Common myeloid progenitor, CD34-positive (primary cell): ENCODE results near the gene CDH4.
"Not testable (repeated sequence)": the region's sequence is repeated elsewhere in the genome, so short reads cannot be mapped to it uniquely, and the experiment has no call there.

ENCODE experiments used
- CTCF ChIA-PET: fragments of 350-600 bp; sonication (Branson Sonifier 250); formaldehyde crosslinking; loops from one replicate; lab custom pipeline; 2021; ENCODE audit warnings: antibody characterized with exemption; lab: Charles Lee
- POLR2A ChIA-PET: fragments of 350-600 bp; sonication (Branson Sonifier 250); formaldehyde crosslinking; loops from one replicate; lab custom pipeline; 2021; ENCODE audit warnings: antibody characterized with exemption; lab: Charles Lee
- DNase-seq, 3 donors: peaks; one replicate each; pipeline versions ENCODE4 v3.0.0 to v3.0.0-alpha.2; 2013
- H3K27ac ChIP-seq, 2 experiments: 1 replicate in 1 of 2; 2 replicates in 1 of 2; pipeline ENCODE4 v1.7.0; 2013; ENCODE audit warnings: inconsistent platforms in 2 of 2, low read length in 2 of 2, mild to moderate bottlenecking in 2 of 2, low read depth in 1 of 2, moderate library complexity in 1 of 2; ENCODE audit not compliant: severe bottlenecking in 2 of 2, insufficient read depth in 1 of 2, poor library complexity in 1 of 2
- H3K27me3 ChIP-seq, 5 experiments: replicated peaks in 2 of 5; 1 replicate in 3 of 5; 2 replicates in 2 of 5; pipeline versions ENCODE4 v1.6.1 to v1.7.0; 2013; ENCODE audit warnings: low read length in 4 of 5, mild to moderate bottlenecking in 2 of 5, moderate library complexity in 2 of 5, inconsistent platforms in 1 of 5; ENCODE audit not compliant: insufficient read depth in 5 of 5, control insufficient read depth in 4 of 5
- H3K36me3 ChIP-seq, 4 experiments: 1 replicate in 2 of 4; 2 replicates in 2 of 4; pipeline versions ENCODE4 v1.6.1 to v1.7.0; 2013; ENCODE audit warnings: low read length in 3 of 4, control low read depth in 1 of 4, mild to moderate bottlenecking in 1 of 4; ENCODE audit not compliant: control insufficient read depth in 4 of 4, insufficient read depth in 4 of 4
- H3K4me1 ChIP-seq, 4 experiments: 1 replicate in 3 of 4; 2 replicates in 1 of 4; pipeline versions ENCODE4 v1.6.1 to v1.7.1; 2013; ENCODE audit warnings: low read length in 3 of 4, mild to moderate bottlenecking in 3 of 4, control low read depth in 1 of 4, inconsistent platforms in 1 of 4, moderate library complexity in 1 of 4; ENCODE audit not compliant: control insufficient read depth in 4 of 4, insufficient read depth in 4 of 4; ENCODE audit errors: control extremely low read depth in 1 of 4
- H3K4me3 ChIP-seq, 7 experiments: 1 replicate in 4 of 7; 2 replicates in 3 of 7; pipeline versions ENCODE4 v1.5.1 to v1.7.0; 2013; ENCODE audit warnings: mild to moderate bottlenecking in 7 of 7, low read length in 6 of 7, moderate library complexity in 6 of 7, inconsistent platforms in 2 of 7, low read depth in 2 of 7, control low read depth in 1 of 7; ENCODE audit not compliant: insufficient read depth in 4 of 7, control insufficient read depth in 1 of 7; ENCODE audit errors: extremely low read depth in 1 of 7
- H3K9me3 ChIP-seq, 5 experiments: 1 replicate in 4 of 5; 2 replicates in 1 of 5; pipeline versions ENCODE4 v1.6.1 to v1.7.1; 2013; ENCODE audit warnings: low read length in 4 of 5, mild to moderate bottlenecking in 2 of 5, inconsistent platforms in 1 of 5, low read depth in 1 of 5, moderate library complexity in 1 of 5; ENCODE audit not compliant: control insufficient read depth in 4 of 5, insufficient read depth in 2 of 5; ENCODE audit errors: control extremely low read depth in 1 of 5
- WGBS: methylation state at CpG from one replicate; pipeline ENCODE4 v1.1.5; 2013; ENCODE audit not compliant: insufficient coverage; 5-methylcytosine and 5-hydroxymethylcytosine counted together

The CDH4 gene

GRCh38 chr20:61968036-61968810, 716.2 kb downstream of the CDH4 start:
- ChIA-PET CTCF (no interaction called here), POLR2A (no interaction called here)
- peaks cover 0 to 14% (median 3%) of the 10 kb centered on the region in 5 experiments for H3K9me3 ChIP-seq
- H3K4me3 ChIP-seq = no peak overlapping the region
- no peak for DNase-seq
- H3K27me3 ChIP-seq = peaks cover 0 to 39% (median 12%) of the 10 kb centered on the region in 5 experiments
- peaks cover 3 to 12% (median 12%) of the 10 kb centered on the region in 4 experiments for H3K36me3 ChIP-seq
- H3K27ac ChIP-seq = no peak overlapping the region
- H3K4me1 ChIP-seq = no peaks in the 10 kb centered on the region
- WGBS = 90% methylated on average over 18 of the region's 22 CpGs

DNA sequence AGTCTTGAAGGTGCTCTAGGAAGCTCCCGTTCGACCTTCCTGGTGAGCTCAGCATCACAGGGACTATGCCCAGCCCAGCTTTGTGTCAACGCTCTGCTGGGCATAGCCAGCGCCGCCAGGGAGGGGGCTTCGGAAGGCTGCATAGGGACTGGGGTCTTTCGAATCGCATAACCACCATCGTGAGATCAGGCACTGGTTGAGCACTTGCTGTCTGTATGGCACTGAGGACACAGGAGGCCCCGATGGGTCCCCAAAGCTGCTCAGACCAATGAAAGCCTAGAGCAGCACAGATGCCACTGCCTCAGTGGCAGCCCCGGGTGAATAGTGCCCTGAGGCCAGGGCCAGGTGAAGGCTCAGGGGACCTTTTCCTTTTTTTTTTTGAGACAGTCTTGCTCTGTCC, 716.9 kb downstream of the CDH4 start:
- CTCF ChIA-PET = no interaction called here
- H3K27me3 ChIP-seq = peaks cover 0 to 32% (median 12%) of the 10 kb centered on the region in 5 experiments
- peaks cover 5 to 19% (median 19%) of the 10 kb centered on the region in 4 experiments for H3K36me3 ChIP-seq
- H3K4me1 ChIP-seq = no peaks in the 10 kb centered on the region
- peaks cover 0 to 17% (median 3%) of the 10 kb centered on the region in 5 experiments for H3K9me3 ChIP-seq
- no peak overlapping the region for H3K4me3 ChIP-seq
- POLR2A ChIA-PET = no interaction called here
- H3K27ac ChIP-seq = no peak overlapping the region
- 90% methylated on average over 11 of the region's 11 CpGs for WGBS
- no peak for DNase-seq

- H3K27ac ChIP-seq = no peak overlapping the region
- no peak for DNase-seq
- H3K9me3 ChIP-seq = peaks cover 0 to 20% (median 3%) of the 10 kb centered on the region in 5 experiments
- H3K4me3 ChIP-seq = no peak overlapping the region
- peaks cover 0 to 24% (median 7%) of the 10 kb centered on the region in 5 experiments for H3K27me3 ChIP-seq
- H3K36me3 ChIP-seq = peaks cover 10 to 27% (median 26%) of the 10 kb centered on the region in 4 experiments
- 98% methylated on average over 11 of the region's 27 CpGs for WGBS
- POLR2A ChIA-PET = no interaction called here
- no peaks in the 10 kb centered on the region for H3K4me1 ChIP-seq
- CTCF ChIA-PET = no interaction called here
Observed at GRCh38 chr20:61969806-61970205, 717.7 kb downstream of the CDH4 start.

GRCh38 chr20:61970357-61970756, 718.3 kb downstream of the CDH4 start:
- ChIA-PET POLR2A (interaction anchor here (0.6 kb wide), 1 partner anchor 1718 kb away, joined by 3 read pairs; no protein-coding TSS in a partner anchor), CTCF (no interaction called here)
- H3K27me3 ChIP-seq = peaks cover 0 to 18% (median 2%) of the 10 kb centered on the region in 5 experiments
- peaks cover 0 to 20% (median 3%) of the 10 kb centered on the region in 5 experiments for H3K9me3 ChIP-seq
- H3K36me3 ChIP-seq = peaks cover 11 to 29% (median 26%) of the 10 kb centered on the region in 4 experiments
- no peak overlapping the region for H3K27ac ChIP-seq
- no peaks in the 10 kb centered on the region for H3K4me1 ChIP-seq
- 96% methylated on average over 7 of the region's 14 CpGs for WGBS
- DNase-seq = no peak
- H3K4me3 ChIP-seq = no peak overlapping the region

GRCh38 chr20:61971595-61971994, 719.5 kb downstream of the CDH4 start:
- 97% methylated on average over 9 of the region's 13 CpGs for WGBS

DNA sequence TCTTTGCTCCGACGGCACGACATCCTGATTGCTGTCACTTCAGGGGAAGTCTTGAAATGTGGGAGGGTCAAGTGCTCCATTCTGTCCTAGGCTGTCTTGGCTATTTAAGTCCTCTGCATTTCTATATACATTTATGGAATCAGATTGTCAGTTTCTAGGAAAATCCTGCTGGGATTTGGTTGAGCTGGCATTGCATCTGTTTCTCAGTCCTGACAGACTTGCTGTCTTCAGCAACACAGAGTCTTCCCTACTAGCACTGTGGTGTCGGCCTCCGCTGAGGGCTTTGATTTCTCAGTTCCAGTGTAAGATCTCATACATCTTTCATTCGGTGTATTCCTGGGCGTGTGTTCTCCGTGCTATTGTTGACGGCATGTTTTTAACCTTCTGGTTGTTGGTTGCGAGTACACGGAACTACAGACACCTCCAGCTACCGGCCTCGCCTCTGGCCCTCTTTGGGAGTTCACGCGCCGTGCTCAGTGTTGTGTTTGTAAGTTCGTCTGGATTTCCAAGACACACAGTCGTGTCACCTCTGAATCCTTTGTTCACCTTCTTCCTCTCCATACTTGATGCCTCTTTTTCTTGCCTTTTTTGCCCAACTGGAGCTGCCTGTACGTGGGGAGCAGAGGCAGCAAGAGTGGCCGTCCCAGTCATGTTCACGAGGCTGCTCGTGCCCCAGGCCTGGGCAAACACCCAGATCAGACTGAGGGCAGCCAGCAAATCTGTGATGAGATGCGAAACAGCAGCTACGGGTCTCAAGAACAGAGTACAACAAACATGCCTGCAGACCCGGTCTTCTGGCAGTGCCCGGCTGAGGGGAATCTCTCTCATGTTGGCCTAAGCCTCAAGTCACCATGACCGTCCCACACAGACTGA, 720.8 kb downstream of the CDH4 start:
- H3K4me3 ChIP-seq = no peak overlapping the region
- 96% methylated on average over 23 of the region's 27 CpGs for WGBS
- peaks cover 11 to 47% (median 33%) of the 10 kb centered on the region in 4 experiments for H3K36me3 ChIP-seq
- ChIA-PET POLR2A (no interaction called here), CTCF (no interaction called here)
- H3K4me1 ChIP-seq = no peaks in the 10 kb centered on the region
- H3K9me3 ChIP-seq = peaks cover 0 to 20% (median 3%) of the 10 kb centered on the region in 5 experiments
- no peak for DNase-seq
- H3K27me3 ChIP-seq = peaks cover 0 to 4% (median 0%) of the 10 kb centered on the region in 5 experiments
- no peak overlapping the region for H3K27ac ChIP-seq

More at GRCh38 chr20:61971595-61971994, 719.5 kb downstream of the CDH4 start:
- POLR2A ChIA-PET, H3K27ac ChIP-seq, H3K4me1 ChIP-seq, H3K4me3 ChIP-seq, H3K27me3 ChIP-seq, DNase-seq, CTCF ChIA-PET: not testable (repeated sequence)
- H3K9me3 ChIP-seq = peaks cover 0 to 20% (median 3%) of the 10 kb centered on the region in 5 experiments
- H3K36me3 ChIP-seq = peaks cover 11 to 39% (median 31%) of the 10 kb centered on the region in 4 experiments
